ENCODE data around the gene MTHFD1L. TPM values are rescaled to one million over a fixed set of nuclear protein-coding genes. Genes with fewer than 3 reads are reported as not detected.

Gene MTHFD1L
- total and polyA plus RNA-seq, 9 of the 15 experiments (the other 6 are each of a cell fraction or from before 2014, with no cell fraction given): 20.9 to 128 (median 61.0) TPM

DNA sequence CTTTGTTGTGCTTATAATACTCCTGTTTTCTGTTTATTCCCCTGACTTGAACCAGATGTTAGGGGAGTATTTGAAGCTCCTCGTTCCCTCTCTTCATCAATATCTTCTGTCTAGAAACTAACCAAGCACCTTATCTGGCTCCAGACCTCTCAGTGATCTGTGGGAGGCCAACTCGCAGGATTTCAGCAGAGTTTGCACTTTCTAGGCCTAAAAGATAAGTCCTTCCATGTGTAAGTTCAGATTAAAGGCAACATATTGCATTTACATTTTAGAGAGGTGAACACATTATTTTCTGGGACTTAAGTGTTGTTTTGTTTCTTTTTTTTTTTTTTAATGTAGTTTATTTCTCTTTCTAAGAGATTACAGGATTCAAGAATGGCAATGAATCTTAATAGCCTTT, 234.8 kb downstream of the MTHFD1L start (continued):
- TF ChIP-seq ZBTB2 (IDR thresholded peaks at IDR 0.05) (0 out of 2 replicates have a peak, but pooled peaks have one; percentile 17), C11orf30 (IDR thresholded peaks at IDR 0.05; ENCODE audit: low read depth) (peak; percentile 70), SMARCC2 (IDR thresholded peaks at IDR 0.05; ENCODE audit: low read depth) (peak; percentile 56; the same call in 1 of the 2 replicates), MBD1 (CRISPR knock-in tag; IDR thresholded peaks at IDR 0.05) (no peak), MTA2 (IDR thresholded peaks at IDR 0.05; ENCODE audit: low read depth) (peak; percentile 73; the same call in 1 of the 2 replicates), CSDE1 (IDR thresholded peaks at IDR 0.05) (no peak), HNRNPUL1 (IDR thresholded peaks at IDR 0.05; ENCODE audit: low read length) (no peak), CBFA2T2 (conservative IDR thresholded peaks at IDR 0.05) (peak; percentile 89), SMARCE1 (IDR thresholded peaks at IDR 0.05) (peak; percentile 16; the same call in 1 of the 2 replicates), ZNF707 (CRISPR knock-in tag; conservative IDR thresholded peaks at IDR 0.05) (no peak), ZNF316 (IDR thresholded peaks at IDR 0.05) (peak; percentile 85), ARID1B (IDR thresholded peaks at IDR 0.05) (peak; percentile 86), ARNT (IDR thresholded peaks at IDR 0.05) (peak in 1 of 2 experiments; percentile 58; a peak in 1 of 4 replicates), ZKSCAN1 (IDR thresholded peaks at IDR 0.05; ENCODE audit: low read depth, low read length) (no peak), NFIC (IDR thresholded peaks at IDR 0.05) (peak; percentile 63), HDAC1 (IDR thresholded peaks at IDR 0.05) (peak in 1 of 2 experiments; percentile 46; a peak in 1 of 4 replicates), ZNF212 (CRISPR knock-in tag; IDR thresholded peaks at IDR 0.05) (no peak), RCOR1 (IDR thresholded peaks at IDR 0.05; ENCODE audit: borderline replicate concordance in 1 of 2, low read depth in 2 of 2, low read length in 2 of 2) (peak; percentile 69 to 87), TAL1 (IDR thresholded peaks at IDR 0.05) (peak; percentile 82), KDM1A (IDR thresholded peaks at IDR 0.05) (peak; percentile 82 to 86), NCOR1 (IDR thresholded peaks at IDR 0.05) (peak; percentile 81), KLF16 (IDR thresholded peaks at IDR 0.05) (peak; percentile 77), TRIM24 (IDR thresholded peaks at IDR 0.05) (peak; percentile 38 to 60; a peak in 1 of 4 replicates), SMARCA4 (IDR thresholded peaks at IDR 0.05) (peak; percentile 81), POLR2AphosphoS5 (IDR thresholded peaks at IDR 0.05; ENCODE audit: control insufficient read depth, insufficient read depth, low read depth, low read length) (peak; percentile 77)
- TF ChIP-seq, protein P1, sequence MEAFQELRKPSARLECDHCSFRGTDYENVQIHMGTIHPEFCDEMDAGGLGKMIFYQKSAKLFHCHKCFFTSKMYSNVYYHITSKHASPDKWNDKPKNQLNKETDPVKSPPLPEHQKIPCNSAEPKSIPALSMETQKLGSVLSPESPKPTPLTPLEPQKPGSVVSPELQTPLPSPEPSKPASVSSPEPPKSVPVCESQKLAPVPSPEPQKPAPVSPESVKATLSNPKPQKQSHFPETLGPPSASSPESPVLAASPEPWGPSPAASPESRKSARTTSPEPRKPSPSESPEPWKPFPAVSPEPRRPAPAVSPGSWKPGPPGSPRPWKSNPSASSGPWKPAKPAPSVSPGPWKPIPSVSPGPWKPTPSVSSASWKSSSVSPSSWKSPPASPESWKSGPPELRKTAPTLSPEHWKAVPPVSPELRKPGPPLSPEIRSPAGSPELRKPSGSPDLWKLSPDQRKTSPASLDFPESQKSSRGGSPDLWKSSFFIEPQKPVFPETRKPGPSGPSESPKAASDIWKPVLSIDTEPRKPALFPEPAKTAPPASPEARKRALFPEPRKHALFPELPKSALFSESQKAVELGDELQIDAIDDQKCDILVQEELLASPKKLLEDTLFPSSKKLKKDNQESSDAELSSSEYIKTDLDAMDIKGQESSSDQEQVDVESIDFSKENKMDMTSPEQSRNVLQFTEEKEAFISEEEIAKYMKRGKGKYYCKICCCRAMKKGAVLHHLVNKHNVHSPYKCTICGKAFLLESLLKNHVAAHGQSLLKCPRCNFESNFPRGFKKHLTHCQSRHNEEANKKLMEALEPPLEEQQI (IDR thresholded peaks at IDR 0.05): no peak
- TF ChIP-seq, protein P2, sequence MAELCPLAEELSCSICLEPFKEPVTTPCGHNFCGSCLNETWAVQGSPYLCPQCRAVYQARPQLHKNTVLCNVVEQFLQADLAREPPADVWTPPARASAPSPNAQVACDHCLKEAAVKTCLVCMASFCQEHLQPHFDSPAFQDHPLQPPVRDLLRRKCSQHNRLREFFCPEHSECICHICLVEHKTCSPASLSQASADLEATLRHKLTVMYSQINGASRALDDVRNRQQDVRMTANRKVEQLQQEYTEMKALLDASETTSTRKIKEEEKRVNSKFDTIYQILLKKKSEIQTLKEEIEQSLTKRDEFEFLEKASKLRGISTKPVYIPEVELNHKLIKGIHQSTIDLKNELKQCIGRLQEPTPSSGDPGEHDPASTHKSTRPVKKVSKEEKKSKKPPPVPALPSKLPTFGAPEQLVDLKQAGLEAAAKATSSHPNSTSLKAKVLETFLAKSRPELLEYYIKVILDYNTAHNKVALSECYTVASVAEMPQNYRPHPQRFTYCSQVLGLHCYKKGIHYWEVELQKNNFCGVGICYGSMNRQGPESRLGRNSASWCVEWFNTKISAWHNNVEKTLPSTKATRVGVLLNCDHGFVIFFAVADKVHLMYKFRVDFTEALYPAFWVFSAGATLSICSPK (IDR thresholded peaks at IDR 0.05; ENCODE audit: borderline replicate concordance): no peak

All from K562 (cell line).